HEK293 (cell line): ENCODE results near the gene MFAP3.

Experiments used
- CTCF ChIA-PET: fragments of 350-600 bp; formaldehyde crosslinking; extraction: SDS; loops from one replicate; lab custom pipeline; 2021; ENCODE audit warnings: antibody characterized with exemption; lab: Yijun Ruan, JAX
- POLR2A ChIA-PET: fragments of 300-600 bp; formaldehyde crosslinking; extraction: SDS; loops from one replicate; lab custom pipeline; 2020; ENCODE audit warnings: antibody characterized with exemption, inconsistent platforms; lab: Yijun Ruan, JAX
- H3K27ac ChIP-seq: fragments of 200-500 bp; sonication (Bioruptor generic); 2 replicates; pipeline ENCODE4 v1.5.1; 2014; ENCODE audit warnings: low read depth, low read length, control low read depth, inconsistent platforms; ENCODE audit errors: extremely low read depth
- H3K36me3 ChIP-seq, 2 experiments: fragments of 200-500 bp in 1 of 2; sonication (Bioruptor generic) in 1 of 2; 1 replicate in 1 of 2; 2 replicates in 1 of 2; pipeline ENCODE4 v1.5.1; 2014 to 2017; ENCODE audit warnings: inconsistent platforms in 2 of 2, low read length in 2 of 2; ENCODE audit not compliant: control insufficient read depth in 2 of 2, insufficient read depth in 1 of 2
- H3K4me1 ChIP-seq: fragments of 200-500 bp; sonication (Bioruptor generic); 2 replicates; pipeline ENCODE4 v1.5.1; 2014; ENCODE audit warnings: mild to moderate bottlenecking, low read length, inconsistent platforms; ENCODE audit not compliant: control insufficient read depth, insufficient read depth
- H3K4me3 ChIP-seq: 2 replicates; pipeline ENCODE4 v1.5.1; 2011; ENCODE audit warnings: low read depth, mild to moderate bottlenecking, control low read depth, low read length, moderate library complexity
- H3K9me3 ChIP-seq: fragments of 200-500 bp; sonication (Bioruptor generic); 2 replicates; pipeline ENCODE4 v1.5.1; 2014; ENCODE audit warnings: low read depth, low read length, inconsistent platforms; ENCODE audit not compliant: control insufficient read depth, insufficient read depth
- BCL11A ChIP-seq: fragments of 450-650 bp; formaldehyde crosslinking; IDR thresholded peaks from 2 replicates; pipeline ENCODE4 v1.5.1; 2016; ENCODE audit warnings: low read depth, missing biosample characterization, missing genetic modification characterization
- KLF7 ChIP-seq: fragments of 450-650 bp; formaldehyde crosslinking; IDR thresholded peaks from 2 replicates; pipeline ENCODE4 v1.5.1; 2016; ENCODE audit warnings: missing biosample characterization, missing genetic modification characterization, borderline replicate concordance
- ZBTB17 ChIP-seq: fragments of 450-650 bp; formaldehyde crosslinking; IDR thresholded peaks from 2 replicates; pipeline ENCODE4 v1.5.1; 2016; ENCODE audit warnings: missing biosample characterization, missing genetic modification characterization
- ZBTB48 ChIP-seq: fragments of 450-650 bp; formaldehyde crosslinking; IDR thresholded peaks from 2 replicates; pipeline ENCODE4 v1.5.1; 2016; ENCODE audit warnings: missing biosample characterization, missing genetic modification characterization
- ZNF155 ChIP-seq: fragments of 450-650 bp; formaldehyde crosslinking; IDR thresholded peaks from 2 replicates; pipeline ENCODE4 v1.5.1; 2016; ENCODE audit warnings: missing biosample characterization, missing genetic modification characterization
- ZNF214 ChIP-seq: fragments of 450-650 bp; formaldehyde crosslinking; IDR thresholded peaks from 2 replicates; pipeline ENCODE4 v1.5.1; 2017; ENCODE audit warnings: missing biosample characterization, mild to moderate bottlenecking, missing genetic modification characterization, borderline replicate concordance
- ZNF24 ChIP-seq: fragments of 450-650 bp; formaldehyde crosslinking; IDR thresholded peaks from 2 replicates; pipeline ENCODE4 v1.5.1; 2016; ENCODE audit warnings: missing biosample characterization, missing genetic modification characterization
- ZNF248 ChIP-seq: fragments of 450-650 bp; formaldehyde crosslinking; IDR thresholded peaks from 2 replicates; pipeline ENCODE4 v1.5.1; 2017; ENCODE audit warnings: missing biosample characterization, missing genetic modification characterization
- ZNF292 ChIP-seq: fragments of 450-650 bp; formaldehyde crosslinking; IDR thresholded peaks from 2 replicates; pipeline ENCODE4 v1.5.1; 2016; ENCODE audit warnings: low read depth, missing biosample characterization, missing genetic modification characterization, borderline replicate concordance
- ZNF37A ChIP-seq: fragments of 450-650 bp; IDR thresholded peaks from 2 replicates; pipeline ENCODE4 v1.5.1; 2018; ENCODE audit warnings: missing biosample characterization, missing genetic modification characterization
- ZNF48 ChIP-seq: fragments of 450-650 bp; formaldehyde crosslinking; IDR thresholded peaks from 2 replicates; pipeline ENCODE4 v1.5.1; 2016; ENCODE audit warnings: missing biosample characterization, missing genetic modification characterization
- ZNF510 ChIP-seq: fragments of 450-650 bp; formaldehyde crosslinking; IDR thresholded peaks from 2 replicates; pipeline ENCODE4 v1.5.1; 2018; ENCODE audit warnings: mild to moderate bottlenecking, missing genetic modification characterization, missing biosample characterization; ENCODE audit not compliant: insufficient replicate concordance
- ZNF558 ChIP-seq: fragments of 450-650 bp; formaldehyde crosslinking; IDR thresholded peaks from 2 replicates; pipeline ENCODE4 v1.5.1; 2016; ENCODE audit warnings: missing biosample characterization, missing genetic modification characterization
- ZNF560 ChIP-seq: fragments of 450-650 bp; formaldehyde crosslinking; IDR thresholded peaks from 2 replicates; pipeline ENCODE4 v1.5.1; 2017; ENCODE audit warnings: missing biosample characterization, missing genetic modification characterization, borderline replicate concordance
- ZNF610 ChIP-seq: fragments of 450-650 bp; formaldehyde crosslinking; IDR thresholded peaks from 2 replicates; pipeline ENCODE4 v1.5.1; 2016; ENCODE audit warnings: missing biosample characterization, missing genetic modification characterization, borderline replicate concordance
- ZNF658 ChIP-seq: fragments of 450-650 bp; formaldehyde crosslinking; IDR thresholded peaks from 2 replicates; pipeline ENCODE4; 2016; ENCODE audit warnings: missing biosample characterization, missing genetic modification characterization
- ZNF707 ChIP-seq: fragments of 450-650 bp; formaldehyde crosslinking; IDR thresholded peaks from 2 replicates; pipeline ENCODE4 v1.5.1; 2016; ENCODE audit warnings: missing biosample characterization, missing genetic modification characterization
- ZNF776 ChIP-seq: fragments of 450-650 bp; formaldehyde crosslinking; IDR thresholded peaks from 2 replicates; pipeline ENCODE4 v1.5.0; 2017; ENCODE audit warnings: missing biosample characterization, missing genetic modification characterization, borderline replicate concordance
- ZNF785 ChIP-seq: fragments of 450-650 bp; formaldehyde crosslinking; IDR thresholded peaks from 2 replicates; pipeline ENCODE4 v1.5.1; 2016; ENCODE audit warnings: missing biosample characterization, missing genetic modification characterization
- ZNF792 ChIP-seq: fragments of 450-650 bp; formaldehyde crosslinking; IDR thresholded peaks from 2 replicates; pipeline ENCODE4 v1.5.1; 2016; ENCODE audit warnings: missing biosample characterization, missing genetic modification characterization
- TF ChIP-seq, protein P1 (sequence below): fragments of 450-650 bp; formaldehyde crosslinking; IDR thresholded peaks from 2 replicates; pipeline ENCODE4 v1.5.1; 2016; ENCODE audit warnings: missing biosample characterization, missing genetic modification characterization
- TF ChIP-seq, protein P2 (sequence below): fragments of 450-650 bp; formaldehyde crosslinking; IDR thresholded peaks from 2 replicates; pipeline ENCODE4 v1.5.1; 2016; ENCODE audit warnings: missing biosample characterization, missing genetic modification characterization
- TF ChIP-seq, protein P3 (sequence below): fragments of 450-650 bp; formaldehyde crosslinking; IDR thresholded peaks from 2 replicates; pipeline ENCODE4 v1.5.1; 2016; ENCODE audit warnings: missing biosample characterization, missing genetic modification characterization
- TF ChIP-seq, protein P4 (sequence below): fragments of 450-650 bp; formaldehyde crosslinking; IDR thresholded peaks from 2 replicates; pipeline ENCODE4 v1.5.1; 2016; ENCODE audit warnings: missing biosample characterization, missing genetic modification characterization

The MFAP3 gene

DNA sequence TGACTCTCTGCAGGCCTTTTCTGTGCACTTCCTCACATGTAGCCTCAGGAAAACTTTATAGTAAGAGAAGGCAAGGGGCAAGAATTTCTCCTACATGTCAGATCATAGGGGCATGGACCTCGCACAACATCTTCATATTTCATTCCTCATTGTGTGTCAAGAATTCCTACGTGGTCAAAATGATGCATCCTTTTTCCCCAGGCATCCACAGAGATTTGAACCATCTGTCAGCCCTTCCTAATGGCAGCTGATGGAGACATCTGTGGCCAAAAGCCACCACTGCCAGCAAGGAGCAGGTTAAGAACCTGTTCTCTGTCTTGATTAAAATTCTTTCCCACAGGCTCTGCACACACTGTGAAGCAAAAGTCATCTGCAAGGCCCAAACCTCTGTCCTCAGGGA is 42.5 kb downstream of the MFAP3 start:
- CTCF ChIA-PET = interaction anchor here (1.1 to 1.2 kb wide), 2 partner anchors 99 to 324 kb away, joined by 3 to 4 read pairs; no protein-coding TSS in a partner anchor
- POLR2A ChIA-PET = no interaction called here
- peaks cover 15% of the 10 kb centered on the region for H3K4me1 ChIP-seq

DNA sequence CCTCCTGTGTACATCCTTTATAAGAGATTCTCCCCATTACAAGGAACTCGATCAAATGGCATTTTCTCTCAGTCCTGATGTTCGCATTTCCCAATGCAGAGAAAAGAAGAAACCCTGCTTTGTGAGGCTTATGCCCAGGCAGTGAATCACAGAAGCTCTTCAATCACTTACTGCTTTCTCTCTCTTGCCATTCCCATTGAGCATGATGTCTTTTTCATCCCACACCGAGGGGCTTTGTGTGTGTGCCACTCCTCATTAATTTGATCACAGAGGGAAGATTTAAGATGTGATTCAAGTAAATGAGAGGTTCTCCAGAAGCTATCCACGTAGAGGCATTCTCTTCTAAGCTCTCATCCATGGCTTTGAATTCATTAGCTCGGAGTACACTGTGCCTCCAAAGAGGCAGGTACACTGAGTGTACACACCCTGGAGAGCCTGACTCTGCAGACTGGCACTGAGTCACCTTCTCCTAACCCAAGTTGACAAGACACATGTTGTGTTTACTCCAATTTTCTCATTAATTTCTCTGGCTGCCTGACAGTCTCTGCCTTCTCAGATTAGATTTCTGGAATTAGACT is 45.4 kb downstream of the MFAP3 start:
- Histone ChIP-seq H3K4me3 (no peak overlapping the region), H3K4me1 (peaks cover 16% of the 10 kb centered on the region), H3K27ac (no peak overlapping the region), H3K9me3 (no peaks in the 10 kb centered on the region)
- ChIA-PET CTCF (no interaction called here), POLR2A (no interaction called here)
- no peak for TF ChIP-seq ZNF560 (tag by site-specific recombination)
- no peak for TF ChIP-seq ZNF214 (tag by site-specific recombination)
- no peak for TF ChIP-seq ZNF155 (tag by site-specific recombination)
- TF ChIP-seq, protein P1, sequence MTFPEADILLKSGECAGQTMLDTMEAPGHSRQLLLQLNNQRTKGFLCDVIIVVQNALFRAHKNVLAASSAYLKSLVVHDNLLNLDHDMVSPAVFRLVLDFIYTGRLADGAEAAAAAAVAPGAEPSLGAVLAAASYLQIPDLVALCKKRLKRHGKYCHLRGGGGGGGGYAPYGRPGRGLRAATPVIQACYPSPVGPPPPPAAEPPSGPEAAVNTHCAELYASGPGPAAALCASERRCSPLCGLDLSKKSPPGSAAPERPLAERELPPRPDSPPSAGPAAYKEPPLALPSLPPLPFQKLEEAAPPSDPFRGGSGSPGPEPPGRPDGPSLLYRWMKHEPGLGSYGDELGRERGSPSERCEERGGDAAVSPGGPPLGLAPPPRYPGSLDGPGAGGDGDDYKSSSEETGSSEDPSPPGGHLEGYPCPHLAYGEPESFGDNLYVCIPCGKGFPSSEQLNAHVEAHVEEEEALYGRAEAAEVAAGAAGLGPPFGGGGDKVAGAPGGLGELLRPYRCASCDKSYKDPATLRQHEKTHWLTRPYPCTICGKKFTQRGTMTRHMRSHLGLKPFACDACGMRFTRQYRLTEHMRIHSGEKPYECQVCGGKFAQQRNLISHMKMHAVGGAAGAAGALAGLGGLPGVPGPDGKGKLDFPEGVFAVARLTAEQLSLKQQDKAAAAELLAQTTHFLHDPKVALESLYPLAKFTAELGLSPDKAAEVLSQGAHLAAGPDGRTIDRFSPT (tag by site-specific recombination) = no peak
- TF ChIP-seq KLF7 (tag by site-specific recombination) = no peak
- TF ChIP-seq ZBTB17 (tag by site-specific recombination) = no peak
- no peak for TF ChIP-seq ZNF292 (tag by site-specific recombination)
- TF ChIP-seq ZNF48 (tag by site-specific recombination) = no peak
- TF ChIP-seq ZNF37A (tag by site-specific recombination) = no peak
- TF ChIP-seq ZNF776 (tag by site-specific recombination) = no peak
- no peak for TF ChIP-seq ZNF792 (tag by site-specific recombination)
- TF ChIP-seq ZNF510 (tag by site-specific recombination) = no peak
- TF ChIP-seq ZNF707 (tag by site-specific recombination) = no peak
- TF ChIP-seq ZNF658 (tag by site-specific recombination) = no peak
- TF ChIP-seq ZNF610 = no peak
- no peak for TF ChIP-seq ZNF248 (tag by site-specific recombination)
- TF ChIP-seq, all 188 proteins: peak for 0
- no peaks in the 10 kb centered on the region for H3K36me3 ChIP-seq

More for the DNA sequence above, 42.5 kb downstream of the MFAP3 start:
- H3K36me3 ChIP-seq = no peaks in the 10 kb centered on the region
- H3K27ac ChIP-seq = no peak overlapping the region
- TF ChIP-seq, protein P2, sequence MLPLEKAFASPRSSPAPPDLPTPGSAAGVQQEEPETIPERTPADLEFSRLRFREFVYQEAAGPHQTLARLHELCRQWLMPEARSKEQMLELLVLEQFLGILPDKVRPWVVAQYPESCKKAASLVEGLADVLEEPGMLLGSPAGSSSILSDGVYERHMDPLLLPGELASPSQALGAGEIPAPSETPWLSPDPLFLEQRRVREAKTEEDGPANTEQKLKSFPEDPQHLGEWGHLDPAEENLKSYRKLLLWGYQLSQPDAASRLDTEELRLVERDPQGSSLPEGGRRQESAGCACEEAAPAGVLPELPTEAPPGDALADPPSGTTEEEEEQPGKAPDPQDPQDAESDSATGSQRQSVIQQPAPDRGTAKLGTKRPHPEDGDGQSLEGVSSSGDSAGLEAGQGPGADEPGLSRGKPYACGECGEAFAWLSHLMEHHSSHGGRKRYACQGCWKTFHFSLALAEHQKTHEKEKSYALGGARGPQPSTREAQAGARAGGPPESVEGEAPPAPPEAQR = no peak
- TF ChIP-seq, protein P3, sequence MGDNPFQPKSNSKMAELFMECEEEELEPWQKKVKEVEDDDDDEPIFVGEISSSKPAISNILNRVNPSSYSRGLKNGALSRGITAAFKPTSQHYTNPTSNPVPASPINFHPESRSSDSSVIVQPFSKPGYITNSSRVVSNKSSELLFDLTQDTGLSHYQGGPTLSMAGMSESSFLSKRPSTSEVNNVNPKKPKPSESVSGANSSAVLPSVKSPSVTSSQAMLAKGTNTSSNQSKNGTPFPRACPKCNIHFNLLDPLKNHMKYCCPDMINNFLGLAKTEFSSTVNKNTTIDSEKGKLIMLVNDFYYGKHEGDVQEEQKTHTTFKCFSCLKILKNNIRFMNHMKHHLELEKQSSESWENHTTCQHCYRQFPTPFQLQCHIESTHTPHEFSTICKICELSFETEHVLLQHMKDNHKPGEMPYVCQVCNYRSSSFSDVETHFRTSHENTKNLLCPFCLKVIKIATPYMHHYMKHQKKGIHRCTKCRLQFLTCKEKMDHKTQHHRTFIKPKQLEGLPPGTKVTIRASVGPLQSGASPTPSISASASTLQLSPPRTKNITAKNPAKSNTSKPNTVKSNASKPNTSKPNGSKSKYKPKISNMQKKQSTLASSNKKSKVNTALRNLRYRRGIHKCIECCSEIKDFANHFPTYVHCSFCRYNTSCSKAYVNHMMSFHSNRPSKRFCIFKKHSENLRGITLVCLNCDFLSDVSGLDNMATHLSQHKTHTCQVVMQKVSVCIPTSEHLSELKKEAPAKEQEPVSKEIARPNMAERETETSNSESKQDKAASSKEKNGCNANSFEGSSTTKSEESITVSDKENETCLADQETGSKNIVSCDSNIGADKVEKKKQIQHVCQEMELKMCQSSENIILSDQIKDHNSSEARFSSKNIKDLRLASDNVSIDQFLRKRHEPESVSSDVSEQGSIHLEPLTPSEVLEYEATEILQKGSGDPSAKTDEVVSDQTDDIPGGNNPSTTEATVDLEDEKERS = no peak
- no peak for TF ChIP-seq ZNF24 (tag by site-specific recombination)
- no peak for TF ChIP-seq BCL11A (tag by site-specific recombination)
- no peak for TF ChIP-seq ZBTB48
- TF ChIP-seq ZNF785 (tag by site-specific recombination) = no peak
- TF ChIP-seq ZNF558 (tag by site-specific recombination) = no peak
- TF ChIP-seq, protein P4, sequence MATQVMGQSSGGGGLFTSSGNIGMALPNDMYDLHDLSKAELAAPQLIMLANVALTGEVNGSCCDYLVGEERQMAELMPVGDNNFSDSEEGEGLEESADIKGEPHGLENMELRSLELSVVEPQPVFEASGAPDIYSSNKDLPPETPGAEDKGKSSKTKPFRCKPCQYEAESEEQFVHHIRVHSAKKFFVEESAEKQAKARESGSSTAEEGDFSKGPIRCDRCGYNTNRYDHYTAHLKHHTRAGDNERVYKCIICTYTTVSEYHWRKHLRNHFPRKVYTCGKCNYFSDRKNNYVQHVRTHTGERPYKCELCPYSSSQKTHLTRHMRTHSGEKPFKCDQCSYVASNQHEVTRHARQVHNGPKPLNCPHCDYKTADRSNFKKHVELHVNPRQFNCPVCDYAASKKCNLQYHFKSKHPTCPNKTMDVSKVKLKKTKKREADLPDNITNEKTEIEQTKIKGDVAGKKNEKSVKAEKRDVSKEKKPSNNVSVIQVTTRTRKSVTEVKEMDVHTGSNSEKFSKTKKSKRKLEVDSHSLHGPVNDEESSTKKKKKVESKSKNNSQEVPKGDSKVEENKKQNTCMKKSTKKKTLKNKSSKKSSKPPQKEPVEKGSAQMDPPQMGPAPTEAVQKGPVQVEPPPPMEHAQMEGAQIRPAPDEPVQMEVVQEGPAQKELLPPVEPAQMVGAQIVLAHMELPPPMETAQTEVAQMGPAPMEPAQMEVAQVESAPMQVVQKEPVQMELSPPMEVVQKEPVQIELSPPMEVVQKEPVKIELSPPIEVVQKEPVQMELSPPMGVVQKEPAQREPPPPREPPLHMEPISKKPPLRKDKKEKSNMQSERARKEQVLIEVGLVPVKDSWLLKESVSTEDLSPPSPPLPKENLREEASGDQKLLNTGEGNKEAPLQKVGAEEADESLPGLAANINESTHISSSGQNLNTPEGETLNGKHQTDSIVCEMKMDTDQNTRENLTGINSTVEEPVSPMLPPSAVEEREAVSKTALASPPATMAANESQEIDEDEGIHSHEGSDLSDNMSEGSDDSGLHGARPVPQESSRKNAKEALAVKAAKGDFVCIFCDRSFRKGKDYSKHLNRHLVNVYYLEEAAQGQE (tag by site-specific recombination) = no peak
- no peaks in the 10 kb centered on the region for H3K9me3 ChIP-seq
- H3K4me3 ChIP-seq = no peak overlapping the region
